Stimulated activated CD4-positive, alpha-beta T cell treated with anti-CD3 and anti-CD28 coated beads, Interleukin-12 subunit alpha, Interleukin-12 subunit beta, amount 100 ng/mL, for 48 hours (primary cell): ENCODE results near the gene B4GALNT2.
"Not testable (repeated sequence)": the region's sequence is repeated elsewhere in the genome, so short reads cannot be mapped to it uniquely, and the experiment has no call there.

ENCODE experiments used
- DNase-seq, 3 donors: peaks; one replicate each; pipeline ENCODE4 v3.0.0-alpha.2; 2020; ENCODE audit warnings: low read depth in 2 of 3, low spot score in 1 of 3

Gene B4GALNT2

DNA sequence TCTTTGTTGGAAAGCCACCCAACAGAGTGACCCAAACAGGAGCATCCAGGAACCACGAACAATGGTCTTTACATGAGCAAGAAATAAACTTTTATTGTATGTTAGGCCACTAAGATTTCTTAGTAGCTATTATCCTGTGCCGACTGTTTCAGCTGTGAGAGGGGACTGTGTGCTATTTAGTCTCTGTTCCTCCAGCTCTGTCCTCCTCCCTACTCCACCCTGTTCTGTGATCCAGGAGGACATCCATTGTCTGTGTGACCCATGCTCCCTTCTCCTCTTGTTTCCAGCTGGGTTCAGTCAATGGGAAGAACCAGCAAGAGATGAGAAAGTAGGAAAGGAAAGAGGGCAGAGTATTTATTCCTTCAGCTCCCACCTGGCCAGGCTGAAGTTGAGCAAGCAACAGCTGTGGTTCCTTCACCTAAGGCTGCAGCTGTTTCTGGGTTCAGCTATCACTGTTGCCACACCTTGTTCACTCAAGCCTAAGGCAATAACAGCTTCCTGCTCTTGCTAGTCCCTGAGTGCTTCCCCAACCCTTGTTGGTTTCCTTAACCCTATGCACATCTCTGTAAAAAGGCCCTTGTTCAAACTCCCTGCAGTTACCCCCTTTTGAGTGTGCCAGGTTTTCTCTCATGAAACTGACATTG lies 14.9 kb upstream of the B4GALNT2 start:
- DNase-seq, result no peak

DNA sequence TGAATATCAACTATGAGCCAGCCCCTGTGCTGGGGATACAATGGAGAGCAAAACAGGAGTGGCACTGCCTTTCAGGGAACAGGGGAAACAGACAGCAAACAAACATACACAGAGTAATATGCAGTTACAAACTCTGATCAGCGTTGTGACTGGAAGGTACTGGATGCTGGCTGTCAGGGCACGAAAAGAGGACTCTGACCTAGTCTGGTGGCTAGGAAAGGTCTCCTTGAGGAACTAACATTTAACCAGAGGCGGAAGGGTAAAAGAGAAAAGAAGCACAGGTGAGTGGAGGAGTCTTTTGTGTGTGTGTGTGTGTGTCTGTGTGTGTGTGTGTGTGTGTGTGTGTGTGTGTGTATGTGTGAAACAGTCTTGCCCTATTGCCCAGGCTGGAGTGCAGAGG lies 12.4 kb upstream of the B4GALNT2 start:
- no peak for DNase-seq

DNA sequence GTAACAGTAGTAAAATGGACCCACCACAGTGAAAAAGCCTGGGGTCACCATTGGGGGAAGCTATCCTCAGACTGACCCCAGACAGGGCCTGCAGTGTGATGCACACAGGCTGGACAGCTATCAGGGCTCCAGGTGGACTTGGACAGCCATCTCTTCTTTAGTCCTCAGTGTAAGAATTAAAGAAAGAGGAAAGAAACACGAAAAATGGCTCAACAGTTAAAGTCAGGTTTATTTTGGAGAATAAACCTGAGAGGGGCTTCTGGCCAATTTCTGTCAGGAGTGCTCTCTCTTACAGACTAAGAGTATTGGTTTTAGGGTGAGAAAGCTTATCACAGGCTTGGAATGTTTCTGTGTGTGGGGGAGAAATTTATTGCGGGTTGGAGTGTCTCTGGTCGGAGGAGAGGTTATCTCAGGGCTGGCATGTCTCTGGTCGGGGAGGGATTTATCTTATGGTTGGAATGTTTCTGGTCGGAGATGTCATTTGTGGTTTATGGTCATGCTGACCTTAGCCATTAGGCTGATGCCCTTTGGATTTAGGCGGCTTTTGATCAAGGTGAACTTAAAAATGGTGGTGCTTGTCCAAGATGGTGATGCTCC lies 10.8 kb upstream of the B4GALNT2 start:
- DNase-seq, result no peak

GRCh38 chr17:49122566-49122965 lies 10.0 kb upstream of the B4GALNT2 start:
- DNase-seq, result no peak

DNA sequence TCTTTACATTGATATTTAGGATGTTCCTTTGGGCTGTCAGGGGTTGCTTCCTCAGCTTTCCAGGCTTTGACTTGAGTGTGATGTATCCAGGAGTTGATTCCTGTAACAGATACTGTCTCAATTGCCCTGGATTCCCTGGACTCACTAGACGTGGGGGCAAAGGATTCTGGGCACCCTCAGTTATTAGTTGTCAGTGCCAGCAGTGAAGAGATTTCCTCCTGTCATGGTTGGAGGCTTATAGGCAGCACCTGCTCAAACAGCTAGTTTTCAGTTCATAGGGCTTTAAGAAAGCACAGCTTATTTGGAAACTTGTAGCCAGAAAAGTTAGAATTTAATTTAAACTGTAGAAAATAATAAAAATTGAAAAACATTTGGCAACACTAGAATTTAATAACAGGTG lies 9.5 kb upstream of the B4GALNT2 start:
- DNase-seq, result no peak

DNA sequence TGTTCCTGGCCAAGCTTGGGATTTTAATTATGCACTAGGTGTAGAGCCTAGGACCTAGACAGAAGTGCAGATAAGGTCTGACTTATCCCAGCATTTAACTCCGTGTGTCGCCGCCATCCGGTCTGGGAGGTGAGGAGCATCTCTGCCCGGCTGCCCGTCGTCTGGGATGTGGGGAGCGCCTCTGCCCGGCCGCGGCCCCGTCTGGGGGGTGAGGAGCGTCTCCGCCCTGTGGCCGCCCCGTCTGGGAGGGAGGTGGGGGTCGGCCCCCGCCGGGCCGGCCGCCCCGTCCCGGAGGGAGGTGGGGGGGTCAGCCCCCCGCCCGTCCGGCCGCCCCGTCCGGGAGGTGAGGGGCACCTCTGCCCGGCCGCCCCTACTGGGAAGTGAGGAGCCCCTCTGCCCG lies 7.1 kb upstream of the B4GALNT2 start:
- no peak for DNase-seq

DNA sequence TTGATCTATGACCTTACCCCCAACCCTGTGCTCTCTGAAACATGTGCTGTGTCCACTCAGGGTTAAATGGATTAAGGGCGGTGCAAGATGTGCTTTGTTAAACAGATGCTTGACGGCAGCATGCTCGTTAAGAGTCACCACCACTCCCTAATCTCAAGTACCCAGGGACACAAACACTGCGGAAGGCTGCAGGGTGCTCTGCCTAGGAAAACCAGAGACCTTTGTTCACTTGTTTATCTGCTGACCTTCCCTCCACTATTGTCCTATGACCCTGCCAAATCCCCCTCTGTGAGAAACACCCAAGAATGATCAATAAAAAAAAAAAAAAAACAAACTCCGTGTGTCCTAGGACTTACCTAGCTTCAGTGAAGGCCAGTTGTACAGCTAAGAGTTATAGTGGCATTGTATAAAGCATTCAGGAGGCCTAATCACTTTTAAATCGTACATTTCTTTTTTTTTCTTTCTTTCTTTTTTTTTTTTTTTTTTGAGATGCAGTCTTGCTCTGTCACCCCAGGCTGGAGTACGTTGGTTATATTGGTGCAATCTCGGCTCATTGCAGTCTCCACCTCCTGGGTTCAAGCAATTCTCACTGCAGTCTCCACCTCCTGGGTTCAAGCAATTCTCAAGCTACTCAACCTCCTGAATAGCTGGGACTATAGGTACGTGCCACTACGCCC lies 6.2 kb upstream of the B4GALNT2 start:
- DNase-seq, result not testable (repeated sequence)

- not testable (repeated sequence) for DNase-seq
These were observed 3.1 kb upstream of the B4GALNT2 start for GRCh38 chr17:49129359-49129950.

- DNase-seq, result no peak
These were observed 1.7 kb upstream of the B4GALNT2 start for GRCh38 chr17:49130891-49131290.

DNA sequence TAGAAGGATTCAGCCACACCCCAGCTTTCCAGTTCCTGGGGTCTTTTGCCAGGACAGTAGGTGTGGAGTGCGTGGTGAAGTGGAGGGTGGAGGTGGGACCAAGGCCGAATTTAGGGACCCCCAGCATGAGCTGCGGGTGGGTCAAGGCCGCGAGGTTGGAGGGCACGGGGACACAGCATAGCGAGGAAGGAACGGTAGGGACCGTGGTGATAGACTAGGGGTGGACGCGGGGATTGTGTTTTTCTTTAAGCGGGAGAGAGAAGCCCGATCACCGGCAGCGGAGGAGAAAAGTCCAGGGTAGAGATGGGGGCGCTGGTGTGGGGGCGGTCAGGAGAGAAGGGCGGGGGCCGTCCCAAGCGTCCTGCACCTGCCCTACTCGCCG lies 261 bp upstream of the B4GALNT2 start:
- DNase-seq, result no peak

DNA sequence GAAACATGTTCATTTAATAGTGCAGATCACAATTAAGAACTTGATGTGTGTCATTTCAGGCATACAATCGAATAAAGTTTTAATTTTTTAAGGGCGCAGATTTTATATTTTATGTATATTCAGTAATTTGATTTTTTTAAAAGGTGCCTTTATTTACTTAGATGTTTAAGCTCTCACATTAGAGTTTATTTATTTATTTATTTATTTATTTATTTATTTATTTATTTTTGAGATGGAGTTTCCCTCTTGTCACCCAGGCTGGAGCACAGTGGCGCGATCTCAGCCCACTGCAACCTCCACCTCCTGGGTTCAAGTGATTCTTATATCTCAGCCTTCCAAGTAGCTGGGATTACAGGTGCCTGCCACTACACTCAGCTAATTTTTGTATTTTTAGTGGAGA lies 3.8 kb downstream of the B4GALNT2 start:
- no peak for DNase-seq

DNA sequence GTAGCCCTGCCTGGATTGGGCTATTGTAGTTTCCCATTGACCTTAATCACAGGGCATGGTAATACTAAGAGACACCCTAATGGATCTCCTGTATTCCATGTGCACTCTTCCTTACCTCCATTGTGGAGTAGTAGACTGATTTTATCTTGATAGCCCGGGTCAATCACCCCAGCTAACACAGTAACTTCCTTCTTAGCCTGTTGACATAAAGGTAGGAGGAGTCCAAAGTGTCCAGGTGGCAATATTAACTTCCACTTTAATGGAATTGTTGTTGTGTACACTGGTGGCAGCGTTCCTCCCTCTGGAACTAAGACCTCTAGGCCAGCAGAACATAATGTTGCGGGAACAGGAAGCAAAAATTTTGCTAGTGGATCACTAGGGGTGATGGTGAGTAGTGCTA lies 13.1 kb downstream of the B4GALNT2 start:
- DNase-seq, result not testable (repeated sequence)

DNA sequence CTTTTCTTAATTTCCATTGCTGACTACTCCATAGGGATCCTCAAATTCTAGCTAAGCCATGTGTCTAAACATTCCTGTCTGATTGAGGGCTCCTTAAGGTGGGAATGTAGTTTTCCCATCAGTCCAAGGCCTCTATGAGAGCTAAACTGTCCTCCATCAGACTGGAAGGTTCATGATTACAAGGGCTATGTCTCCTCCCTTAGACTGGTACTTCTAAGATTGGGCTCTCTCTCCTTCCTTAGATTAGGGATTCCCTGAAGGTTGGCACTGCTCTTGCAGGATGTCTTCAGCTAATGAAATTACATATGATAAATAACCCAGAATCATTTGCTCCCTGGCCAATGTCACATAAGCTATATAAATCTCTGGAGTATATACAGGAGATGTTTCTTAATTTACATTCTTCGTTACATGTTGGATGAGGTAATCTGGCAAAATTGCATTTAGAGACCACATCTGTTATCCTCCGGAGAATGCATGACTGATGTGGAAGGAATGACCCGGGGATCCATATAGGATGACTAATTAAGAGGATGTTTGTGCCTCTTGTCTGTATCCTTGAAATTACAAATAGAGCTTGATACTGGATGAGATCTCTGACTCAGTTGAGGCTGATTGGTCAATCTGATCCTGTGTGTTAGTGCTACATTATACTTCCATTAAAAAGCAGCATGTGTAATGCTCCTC lies 14.2 kb downstream of the B4GALNT2 start:
- DNase-seq, result no peak

DNA sequence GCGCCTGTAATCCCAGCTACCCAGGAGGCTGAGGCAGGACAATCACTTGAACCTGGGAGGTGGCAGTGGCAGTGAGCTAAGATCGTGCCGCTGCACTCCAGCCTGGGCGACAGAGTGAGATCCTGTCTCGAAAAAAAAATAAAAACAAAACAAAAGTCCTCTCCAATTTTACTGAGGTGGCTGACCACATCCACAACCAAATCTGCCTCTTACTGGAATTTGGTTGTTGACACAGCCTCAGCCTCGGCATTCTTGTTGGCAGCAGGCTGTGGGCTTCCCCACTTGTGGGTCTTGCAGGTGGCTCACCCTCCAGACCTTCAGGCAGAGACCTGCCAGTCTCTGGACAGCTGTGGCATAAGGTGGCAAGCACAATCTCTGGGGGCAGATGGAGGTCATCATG lies 15.6 kb downstream of the B4GALNT2 start:
- no peak for DNase-seq

- DNase-seq, result no peak
These were observed 19.4 kb downstream of the B4GALNT2 start for GRCh38 chr17:49151996-49152395.

DNA sequence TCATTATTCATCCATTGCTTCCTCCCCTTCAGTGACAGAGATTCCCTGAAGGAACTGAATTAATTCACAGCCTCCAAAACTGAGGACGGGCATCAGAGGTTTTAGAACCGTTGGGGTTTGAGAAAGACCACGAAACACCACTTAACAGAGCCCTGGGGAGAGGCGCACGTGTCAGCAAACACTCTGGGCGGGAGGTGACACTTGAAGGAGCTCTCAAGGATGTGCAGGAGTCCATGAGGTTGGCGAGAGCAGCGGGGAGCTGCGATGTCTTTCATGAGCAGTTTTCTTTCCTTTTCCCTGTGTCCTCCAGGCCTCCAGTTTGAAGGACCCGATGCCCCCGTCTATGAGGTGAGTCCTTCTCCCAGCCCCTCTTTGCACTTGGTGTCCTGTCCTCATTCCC lies 23.7 kb downstream of the B4GALNT2 start:
- no peak for DNase-seq

DNA sequence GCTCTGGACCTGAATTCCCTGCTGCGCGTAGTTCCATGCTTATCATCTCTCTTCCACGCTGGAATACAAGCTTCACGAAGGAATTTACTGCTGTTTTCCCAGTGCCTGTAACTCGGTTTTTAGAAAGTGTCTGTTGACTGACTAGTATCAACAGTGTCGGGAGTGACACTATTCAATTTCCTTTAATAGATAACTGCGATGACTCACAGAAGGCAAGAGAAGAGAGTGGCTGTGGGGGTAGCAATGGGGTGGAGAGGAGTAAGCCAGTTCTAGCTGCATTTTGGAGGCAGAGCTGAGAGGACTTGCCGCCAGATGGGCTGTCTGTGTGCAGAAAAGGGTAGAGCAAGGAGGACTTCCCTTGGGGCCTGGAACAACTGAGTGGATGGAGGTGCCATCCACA lies 25.2 kb downstream of the B4GALNT2 start:
- DNase-seq, result no peak

DNA sequence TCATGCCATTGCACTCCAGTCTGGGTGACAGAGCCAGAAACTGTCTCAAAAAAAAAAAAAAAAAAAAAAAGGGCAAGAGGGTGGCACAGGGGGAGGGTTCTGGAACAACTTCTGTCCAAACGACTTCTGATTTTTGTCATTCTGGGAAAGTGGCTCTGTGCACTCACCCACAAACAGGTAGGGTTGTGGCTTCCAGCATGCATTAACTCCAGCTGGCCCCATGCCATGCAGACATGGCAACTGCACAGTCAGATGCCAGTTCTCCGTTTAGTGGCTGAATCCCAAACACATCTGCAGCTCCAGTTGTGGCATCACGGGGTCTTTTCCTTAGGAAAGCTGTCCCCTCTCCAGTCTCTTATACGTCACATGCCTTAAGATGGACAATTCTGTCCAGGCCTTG lies 30.3 kb downstream of the B4GALNT2 start:
- DNase-seq, result no peak

DNA sequence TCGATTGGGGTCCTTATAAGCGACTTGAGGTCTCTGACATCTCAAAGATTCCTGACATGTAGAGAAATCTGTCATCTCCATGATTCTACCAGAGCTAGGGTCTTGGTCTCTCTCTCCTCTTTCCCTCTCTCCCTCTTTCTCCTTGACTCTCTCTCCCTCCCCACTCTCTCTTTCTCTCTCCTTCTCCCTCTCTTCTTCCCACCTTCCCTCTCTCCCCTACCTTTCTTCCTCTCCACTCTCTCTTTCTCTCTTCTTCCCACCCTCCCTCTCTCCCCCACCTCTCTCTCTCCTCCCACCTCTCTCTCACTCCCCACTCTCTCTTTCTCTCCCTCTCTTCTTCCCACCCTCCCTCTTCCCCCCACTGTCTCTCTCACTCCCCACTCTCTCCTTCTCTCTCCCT lies 32.6 kb downstream of the B4GALNT2 start:
- no peak for DNase-seq

DNA sequence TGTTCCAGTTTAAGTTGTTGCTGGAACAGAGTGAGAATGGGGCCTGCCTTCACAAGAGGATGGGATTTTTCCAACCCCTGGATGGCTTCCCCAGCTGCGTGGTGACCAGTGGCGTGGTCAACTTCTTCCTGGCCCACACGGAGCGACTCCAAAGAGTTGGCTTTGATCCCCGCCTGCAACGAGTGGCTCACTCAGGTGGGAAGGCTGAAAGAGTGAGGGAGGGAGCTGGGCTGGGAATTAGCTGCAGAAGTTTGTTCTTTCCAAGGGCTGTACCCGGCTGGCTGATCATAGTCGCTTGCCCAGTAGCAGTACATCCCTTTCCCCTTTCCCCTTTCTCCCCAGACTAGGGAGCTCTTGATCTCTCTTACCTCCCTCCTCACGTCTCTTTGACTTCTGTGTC lies 36.1 kb downstream of the B4GALNT2 start:
- no peak for DNase-seq

DNA sequence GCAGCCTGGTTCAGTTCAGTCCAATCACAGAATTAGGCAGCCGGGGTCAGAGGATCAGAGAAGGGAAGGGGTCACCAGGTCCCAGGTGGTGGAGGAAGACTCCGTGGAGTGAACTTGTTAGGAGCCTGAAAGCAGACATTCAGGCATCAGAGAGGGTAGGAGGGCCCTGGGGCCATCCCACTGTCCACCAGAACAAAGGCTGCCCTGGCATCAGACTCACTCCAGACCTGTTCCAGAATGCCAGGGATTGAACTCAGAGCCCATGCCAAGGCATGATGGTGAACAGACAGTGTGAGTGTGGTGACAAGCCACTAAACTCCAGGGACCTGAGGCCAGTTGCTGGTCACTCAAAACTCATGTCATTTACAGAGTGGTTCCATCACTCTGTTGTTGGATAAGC lies 37.6 kb downstream of the B4GALNT2 start:
- DNase-seq, result no peak

GRCh38 chr17:49170711-49171110 lies 38.1 kb downstream of the B4GALNT2 start:
- DNase-seq, result not testable (repeated sequence)
